T-helper 1 cell treated with Interleukin-12 subunit alpha and Interleukin-12 subunit beta and Interleukin-4 antibody, amounts not matched to agents 30 ng/mL and 1 ng/mL, for 36 hours (primary cell): ENCODE measurements around the gene SRRM3. TPM values are rescaled to one million over a fixed set of nuclear protein-coding genes. Genes with fewer than 3 reads are reported as not detected.
"Not testable (repeated sequence)": the region's sequence is repeated elsewhere in the genome, so short reads cannot be mapped to it uniquely, and the experiment has no call there.

Experiments used
- intact Hi-C: fragments of 100-400 bp; cut with micrococcal nuclease; formaldehyde crosslinking; loops from one replicate; pipeline ENCODE4 v1.15.1; 2024
- total RNA-seq: library from RNA; stranded (reverse); gene quantifications from 2 replicates; pipeline ENCODE4 v1.2.3, GENCODE V29; 2022

Gene SRRM3
- total RNA-seq, 1 donor from 2014 or later: not detected

GRCh38 chr7:76259124-76260093, 57.7 kb downstream of the SRRM3 start:
- intact Hi-C loops: loop anchor here (1.0 to 5.0 kb wide), 8 partner anchors 23 to 392 kb away; partner anchors contain the start of genes MDH2, STYXL1 and TMEM120A

DNA sequence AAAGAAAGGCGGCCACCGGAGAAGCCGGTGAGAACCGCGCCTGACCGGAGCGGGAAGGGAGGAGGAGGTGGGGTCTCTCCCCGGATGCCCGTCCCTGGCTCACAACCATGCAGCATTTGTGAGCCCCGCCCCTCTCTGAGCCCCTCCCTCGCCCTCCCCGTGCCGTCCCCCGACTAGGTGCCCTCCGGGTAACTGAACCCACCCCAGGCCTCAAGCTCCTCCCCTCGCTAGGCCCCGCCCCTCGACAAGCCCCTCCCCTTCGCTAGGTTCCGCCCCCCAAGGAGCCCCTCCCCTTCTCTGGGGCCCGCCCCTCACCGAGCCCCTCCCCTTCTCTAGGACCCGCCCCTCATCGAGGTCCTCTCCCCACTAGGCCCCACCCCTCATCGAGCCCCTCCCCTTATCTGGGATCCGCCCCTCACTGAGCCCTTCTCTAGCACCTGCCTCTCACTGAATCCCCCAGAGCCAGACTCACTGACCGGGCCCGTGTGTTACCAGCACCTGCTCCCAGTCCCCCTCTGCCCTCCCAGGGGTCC, 58.5 kb downstream of the SRRM3 start:
- intact Hi-C loops: loop anchor here (1.0 to 5.0 kb wide), 8 partner anchors 22 to 393 kb away; partner anchors contain the start of genes MDH2, STYXL1 and TMEM120A

DNA sequence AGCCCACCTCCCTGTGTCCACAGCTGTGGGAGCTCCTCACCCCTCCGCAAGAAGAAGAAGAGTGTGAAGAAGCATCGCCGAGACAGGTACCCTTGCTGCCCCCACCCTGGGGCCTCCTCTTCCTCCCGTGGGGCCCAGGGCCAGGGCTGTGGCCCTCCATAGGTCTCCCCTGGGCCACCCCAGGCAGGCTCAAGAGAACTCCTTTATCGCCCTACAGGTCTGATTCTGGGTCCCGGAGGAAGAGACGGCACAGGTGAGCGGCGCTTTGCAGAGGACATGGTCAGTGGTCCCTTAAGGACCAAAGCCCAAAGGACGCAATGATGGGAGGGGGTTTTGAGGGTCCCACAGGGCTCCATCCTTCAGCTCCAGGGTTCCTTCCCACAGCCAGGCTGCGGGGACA, 59.6 kb downstream of the SRRM3 start:
- intact Hi-C loops: loop anchor here (5.0 kb wide), 2 partner anchors 214 to 394 kb away; partner anchors contain the start of genes MDH2 and STYXL1

DNA sequence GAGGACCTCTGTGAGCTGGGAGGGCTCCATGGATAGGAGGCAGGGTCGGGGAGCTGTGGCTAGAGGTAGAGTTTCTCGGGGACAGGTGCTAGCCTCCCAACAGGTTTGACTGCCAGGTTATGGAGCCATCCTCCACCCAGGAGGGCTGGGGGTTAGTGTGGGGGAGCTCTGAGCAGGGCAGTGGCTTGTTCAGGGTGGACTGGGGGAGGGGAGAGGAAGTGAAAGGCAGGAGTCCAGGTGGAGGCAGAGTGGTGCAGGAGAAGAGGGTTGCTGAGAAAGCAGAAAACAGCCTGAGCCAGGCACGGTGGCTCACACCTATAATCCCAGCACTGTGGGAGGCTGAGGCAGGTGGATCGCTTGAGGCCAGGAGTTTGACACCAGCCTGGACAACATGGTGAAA, 60.2 kb downstream of the SRRM3 start:
- intact Hi-C loops: loop anchor here (5.0 kb wide), 2 partner anchors 215 to 395 kb away; partner anchors contain the start of genes MDH2 and STYXL1

- intact Hi-C loops: loop anchor here (1.0 to 5.0 kb wide), 4 partner anchors 51 to 396 kb away; partner anchors contain the start of genes MDH2 and STYXL1
Measured at GRCh38 chr7:76262683-76263402, 61.1 kb downstream of the SRRM3 start.

DNA sequence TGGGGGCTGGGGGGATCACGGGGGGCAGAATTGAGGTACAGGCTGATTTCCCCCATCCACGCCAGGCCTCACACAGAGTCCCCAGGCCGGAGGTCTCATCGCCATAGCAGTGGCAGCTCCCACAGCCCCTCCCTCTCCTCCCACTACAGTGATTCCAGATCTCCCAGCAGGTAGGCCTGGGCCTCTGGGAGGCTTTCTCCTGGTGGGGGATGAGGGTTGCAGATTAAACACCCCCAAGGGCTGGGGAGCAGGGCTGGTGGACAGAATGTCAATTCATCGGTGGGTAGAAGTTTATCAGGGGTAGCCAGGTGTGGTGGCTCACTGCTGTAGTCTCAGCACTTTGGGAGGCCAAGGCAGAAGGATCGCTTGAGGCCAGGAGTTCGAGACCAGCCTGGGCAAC, 63.6 kb downstream of the SRRM3 start:
- intact Hi-C loops: no loop called here

GRCh38 chr7:76267107-76267893, 65.6 kb downstream of the SRRM3 start:
- intact Hi-C loops: no loop called here

DNA sequence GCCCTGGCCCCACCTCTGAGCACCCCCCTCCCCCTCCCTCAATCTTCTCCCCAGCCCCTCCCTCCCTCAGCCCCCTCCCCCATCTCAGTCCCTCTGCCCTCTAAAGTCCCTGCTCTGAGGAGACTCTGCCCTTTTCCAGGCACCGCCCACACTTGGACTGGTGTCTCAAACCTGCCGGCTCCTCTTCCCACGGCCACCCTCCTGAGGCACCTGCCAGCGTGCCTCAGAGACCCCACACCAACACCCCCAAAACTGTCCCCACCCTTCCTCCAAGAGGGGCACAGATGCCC, 66.1 kb downstream of the SRRM3 start:
- intact Hi-C loops: no loop called here

- intact Hi-C loops: no loop called here
Measured at GRCh38 chr7:76268376-76268775, 66.7 kb downstream of the SRRM3 start.

GRCh38 chr7:76269895-76270294, 68.2 kb downstream of the SRRM3 start:
- intact Hi-C loops: no loop called here

GRCh38 chr7:76271384-76271783, 69.7 kb downstream of the SRRM3 start:
- intact Hi-C loops: not testable (repeated sequence)

DNA sequence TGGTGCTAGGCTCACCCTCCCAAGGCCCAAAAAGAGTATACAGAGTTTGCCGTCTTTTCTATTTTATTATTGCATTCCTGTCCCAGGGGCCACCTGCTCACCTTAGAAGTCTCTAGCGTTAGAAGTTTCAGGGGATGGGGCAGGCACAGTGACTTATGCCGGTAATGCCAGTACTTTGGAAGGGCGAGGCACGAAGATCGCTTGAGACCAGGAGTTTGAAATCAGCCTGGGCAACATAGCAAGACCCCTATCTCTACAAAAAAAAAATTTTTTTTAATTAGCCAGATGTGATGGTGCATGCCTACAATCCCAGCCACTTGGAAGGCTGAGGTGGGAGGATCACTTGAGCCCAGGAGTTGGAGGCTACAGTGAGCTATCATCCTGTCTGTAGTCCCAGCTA, 70.4 kb downstream of the SRRM3 start:
- intact Hi-C loops: no loop called here

GRCh38 chr7:76272851-76273497, 71.3 kb downstream of the SRRM3 start:
- intact Hi-C loops: loop anchor here (1.0 kb wide), 1 partner anchor 45 kb away; no protein-coding TSS in a partner anchor

DNA sequence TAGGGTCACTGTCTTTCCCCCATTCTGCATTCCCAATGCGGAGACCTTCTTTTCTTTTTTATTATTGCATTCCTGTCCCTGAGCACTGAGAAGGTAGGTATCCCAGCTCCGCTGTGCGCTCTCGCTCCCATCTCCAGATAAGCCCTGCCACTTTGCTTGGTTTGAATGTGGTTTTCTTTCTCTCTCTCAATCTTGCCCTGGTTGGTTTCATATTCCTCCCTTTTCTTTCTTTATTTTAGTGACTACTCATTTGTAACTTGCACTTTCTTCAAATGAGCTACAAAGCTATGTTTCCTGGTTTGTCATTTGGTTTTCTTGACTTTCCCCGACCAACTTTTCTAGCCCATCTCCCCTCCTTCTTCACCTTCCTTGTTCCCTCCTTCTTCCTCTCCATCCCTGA, 71.8 kb downstream of the SRRM3 start:
- intact Hi-C loops: loop anchor here (1.0 kb wide), 1 partner anchor 45 kb away; no protein-coding TSS in a partner anchor

GRCh38 chr7:76278540-76278939, 76.8 kb downstream of the SRRM3 start:
- intact Hi-C loops: no loop called here

DNA sequence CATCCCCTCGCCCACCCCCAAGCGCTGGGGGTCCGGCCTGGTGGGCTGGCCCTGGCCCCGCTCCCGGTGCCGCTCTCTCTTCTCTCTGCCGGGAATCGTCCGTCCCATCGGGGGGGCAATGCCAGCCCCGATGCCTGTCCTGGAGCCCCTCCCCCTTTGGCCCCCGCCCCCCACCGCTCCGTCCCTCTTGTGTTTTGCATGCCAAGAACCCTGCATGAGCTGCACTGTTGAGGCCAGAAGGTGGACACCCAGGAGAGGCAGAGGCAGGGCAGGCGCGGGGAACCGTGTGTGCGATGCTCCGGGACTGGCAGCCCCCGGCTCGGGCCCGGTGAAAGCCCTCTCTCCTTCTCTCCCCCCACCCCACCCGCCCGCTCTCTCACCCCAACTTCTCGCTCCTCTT, 78.7 kb downstream of the SRRM3 start:
- intact Hi-C loops: no loop called here

DNA sequence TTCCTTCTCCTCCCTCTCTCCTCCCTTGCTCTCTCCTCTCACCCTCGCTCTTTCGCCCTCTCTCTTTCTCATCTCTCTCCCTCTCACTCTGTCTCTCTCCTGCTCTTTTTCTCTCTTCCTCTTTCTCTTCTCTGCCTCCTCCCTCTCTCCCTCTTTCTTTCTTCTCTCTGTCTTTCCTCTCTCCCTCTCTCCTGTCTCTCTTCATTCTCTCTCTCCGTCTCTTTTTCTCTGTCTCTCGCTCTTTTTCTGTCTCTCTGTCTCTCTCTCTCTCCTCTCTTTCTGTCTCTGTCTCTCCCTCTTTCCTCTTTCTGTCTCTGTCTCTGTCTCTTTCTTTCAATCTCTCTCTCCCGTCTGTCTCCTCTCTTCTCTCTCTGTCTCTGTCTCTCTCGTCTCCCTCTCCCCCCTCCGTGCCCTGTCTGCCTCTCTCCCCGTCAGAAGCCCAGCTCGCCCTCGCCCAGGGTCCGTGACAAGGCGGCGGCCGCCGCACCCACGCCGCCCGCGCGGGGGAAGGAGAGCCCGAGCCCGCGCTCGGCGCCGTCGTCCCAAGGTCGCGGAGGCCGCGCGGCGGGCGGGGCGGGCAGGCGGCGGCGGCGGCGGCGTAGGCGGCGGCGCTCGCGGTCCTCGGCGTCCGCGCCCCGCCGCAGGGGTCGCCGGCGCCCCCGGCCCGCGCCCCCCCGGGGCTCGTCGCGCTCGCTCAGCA, 79.5 kb downstream of the SRRM3 start:
- intact Hi-C loops: no loop called here

- intact Hi-C loops: loop anchor here (1.0 to 2.0 kb wide), 3 partner anchors 9 to 37 kb away; no protein-coding TSS in a partner anchor
Measured at GRCh38 chr7:76281706-76282343, 80.1 kb downstream of the SRRM3 start.
